Mesenteric fat pad (tissue), 1 donor: ENCODE data around the gene UTP20. TPM values are rescaled to one million over a fixed set of nuclear protein-coding genes. Genes with fewer than 3 reads are reported as not detected.
"Not testable (repeated sequence)": the region's sequence is repeated elsewhere in the genome, so short reads cannot be mapped to it uniquely, and the experiment has no call there.

Experiments used
- DNase-seq: peaks from one replicate; pipeline ENCODE4 v3.0.0-alpha.2; 2020; ENCODE audit warnings: low spot score
- total RNA-seq: library from RNA; stranded (reverse); fragmentation: NEBNext Ultra II Directional; extraction: Animal tissue kit (Norgen Biotek cat#: 25700); gene quantifications from one replicate; pipeline ENCODE4 v1.2.1, GENCODE V29; 2021
- donor health status: DM: yes; HTN: yes; CAD: no.

UTP20 gene
- total RNA-seq, 1 donor from 2014 or later, result 18.3 TPM

DNA sequence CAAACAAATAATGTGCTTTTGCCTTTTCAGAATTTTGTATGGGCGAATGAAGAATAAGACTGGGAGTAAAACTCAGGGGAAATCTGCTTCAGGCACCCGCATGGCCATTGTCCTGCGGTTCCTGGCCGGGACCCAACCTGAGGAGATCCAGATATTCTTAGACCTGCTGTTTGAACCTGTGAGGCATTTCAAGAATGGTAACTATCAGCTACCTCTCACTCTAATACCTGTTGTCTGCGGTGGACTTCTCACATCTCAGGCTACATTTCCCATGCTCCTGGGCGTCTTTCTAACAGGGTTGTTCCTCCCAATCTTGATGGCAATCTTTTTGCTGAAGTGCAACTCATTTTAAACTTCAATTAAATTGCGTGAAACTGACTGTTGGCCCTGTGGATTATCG lies 47.1 kb downstream of the UTP20 start:
- DNase-seq, result no peak

DNA sequence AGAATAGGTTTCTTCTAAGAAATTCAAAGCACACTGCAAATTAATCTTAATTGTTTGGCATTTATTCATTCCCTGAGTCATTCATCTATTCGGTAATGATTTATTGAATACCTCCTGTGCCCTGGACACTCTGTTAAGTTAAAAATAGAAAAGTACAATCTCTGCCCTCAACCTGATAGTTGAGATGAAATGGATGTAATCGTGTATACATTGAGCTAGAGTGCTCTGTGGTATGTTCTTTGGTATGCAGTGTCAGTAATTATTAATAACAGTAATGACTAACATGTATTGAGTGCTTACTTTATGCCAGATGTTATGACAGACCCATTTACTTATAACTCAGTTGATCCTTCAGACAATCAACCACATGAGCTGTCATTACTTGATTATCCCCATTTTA lies 47.6 kb downstream of the UTP20 start:
- no peak for DNase-seq

GRCh38 chr12:101328917-101329316 lies 49.0 kb downstream of the UTP20 start:
- no peak for DNase-seq

- DNase-seq, result no peak
These were observed 50.7 kb downstream of the UTP20 start for GRCh38 chr12:101330631-101331030.

DNA sequence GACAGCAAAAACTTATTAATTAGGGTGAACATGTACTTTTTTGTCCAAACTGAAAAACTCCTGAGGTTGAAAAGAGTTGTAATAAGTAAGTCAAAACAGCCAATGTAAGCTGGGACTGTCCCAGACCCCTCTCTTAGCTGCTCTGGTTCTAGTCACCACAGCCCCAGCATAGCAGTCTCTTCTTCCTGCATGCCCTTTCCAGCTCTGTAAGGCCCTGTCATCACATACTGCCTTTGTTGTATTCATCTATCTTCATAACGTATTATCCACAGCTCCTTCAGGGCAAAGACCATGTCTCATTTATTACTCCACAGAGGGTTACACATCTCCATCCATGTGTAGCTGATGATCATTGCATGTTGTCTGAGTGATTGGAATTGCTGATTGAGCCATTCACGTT lies 56.5 kb downstream of the UTP20 start:
- DNase-seq, result no peak

GRCh38 chr12:101338087-101338486 lies 58.2 kb downstream of the UTP20 start:
- DNase-seq, result no peak

DNA sequence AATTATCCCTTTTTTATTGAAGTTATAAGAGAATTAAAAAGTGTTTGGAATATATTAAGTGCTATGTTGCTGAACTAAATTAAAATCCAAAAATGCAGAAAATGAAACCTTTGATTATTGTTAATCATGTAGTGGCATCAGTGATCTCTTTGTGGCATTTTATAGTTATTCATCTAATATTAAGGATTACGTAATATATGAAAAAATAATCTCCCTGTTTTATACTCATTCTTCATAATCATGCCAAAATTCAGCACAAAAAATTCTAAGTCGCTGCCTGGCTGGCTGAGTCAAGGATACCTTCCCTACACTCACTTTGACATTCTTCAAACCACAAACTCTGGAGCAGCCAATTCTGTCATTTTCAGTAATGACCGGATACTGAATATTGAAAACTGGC lies 64.0 kb downstream of the UTP20 start:
- no peak for DNase-seq

GRCh38 chr12:101351682-101352081 lies 71.8 kb downstream of the UTP20 start:
- DNase-seq, result no peak

GRCh38 chr12:101356794-101357193 lies 76.9 kb downstream of the UTP20 start:
- DNase-seq, result no peak

DNA sequence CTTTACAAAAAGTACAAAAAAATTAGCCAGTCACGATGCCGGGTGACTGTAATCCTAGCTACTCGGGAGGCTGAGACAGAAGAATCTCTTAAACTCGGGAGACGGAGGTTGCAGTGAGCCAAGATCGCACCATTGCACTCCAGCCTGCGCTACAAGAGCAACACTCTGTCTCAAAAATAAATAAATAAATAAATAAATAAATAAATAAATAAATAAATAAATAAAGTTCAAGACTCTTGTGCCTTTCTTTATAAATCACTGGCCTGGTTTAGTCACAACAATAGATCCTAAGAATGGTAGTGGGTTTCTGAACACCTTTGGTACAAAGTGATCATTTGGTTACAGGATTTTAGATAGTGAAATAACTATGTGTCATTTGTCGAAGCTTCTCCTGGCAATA lies 81.5 kb downstream of the UTP20 start:
- no peak for DNase-seq

GRCh38 chr12:101368016-101368415 lies 88.1 kb downstream of the UTP20 start:
- no peak for DNase-seq

DNA sequence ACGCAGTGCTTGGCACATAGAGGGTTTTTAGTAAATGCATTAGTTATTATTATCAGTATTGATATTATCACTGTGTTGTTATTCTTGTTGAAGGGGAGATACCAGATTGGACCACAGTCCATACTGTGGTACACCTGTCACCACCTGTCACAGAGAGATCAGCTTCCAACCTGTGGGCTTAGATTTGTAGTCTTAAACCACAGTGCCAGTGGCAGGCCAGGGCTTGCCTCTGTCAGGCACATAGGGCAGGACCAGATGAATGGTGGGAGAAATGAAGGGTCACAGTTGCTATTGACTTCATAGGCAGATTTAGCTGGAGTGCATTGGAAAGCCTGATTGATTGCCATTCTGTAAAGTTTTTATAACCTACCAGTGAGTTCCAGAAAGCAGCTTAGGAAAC lies 92.5 kb downstream of the UTP20 start:
- no peak for DNase-seq

- no peak for DNase-seq
These were observed 95.7 kb downstream of the UTP20 start for GRCh38 chr12:101375573-101375972.

DNA sequence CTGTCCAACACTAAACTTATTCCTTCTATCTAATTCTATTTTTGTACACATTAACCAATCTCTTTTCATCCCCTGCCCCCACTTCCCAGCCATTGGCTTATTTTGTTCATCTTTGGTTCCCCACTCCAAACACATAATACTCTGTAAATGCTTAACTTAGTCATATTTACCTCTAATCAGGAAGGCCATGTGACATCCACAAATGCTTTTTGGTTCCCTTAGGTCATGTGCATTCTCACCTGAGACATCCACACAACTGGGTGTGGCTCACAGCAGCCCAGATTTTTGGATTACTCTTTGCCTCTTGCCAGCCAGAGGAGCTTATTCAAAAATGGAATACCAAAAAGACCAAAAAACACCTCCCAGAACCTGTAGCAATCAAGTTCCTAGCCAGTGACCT lies 99.2 kb downstream of the UTP20 start:
- DNase-seq, result no peak

- DNase-seq, result not testable (repeated sequence)
These were observed 111.3 kb downstream of the UTP20 start for GRCh38 chr12:101391181-101391580.

- DNase-seq, result no peak
These were observed 127.1 kb downstream of the UTP20 start for GRCh38 chr12:101407049-101407435.

GRCh38 chr12:101407436-101408345 lies 127.8 kb downstream of the UTP20 start, which contains the start of gene ARL1:
Gene ARL1 (minus strand): TSS chr12:101407772. CDS start chr12:101407645, 127 bp downstream.
- DNase-seq, result peak; percentile 95

GRCh38 chr12:101410169-101410568 lies 130.3 kb downstream of the UTP20 start:
- not testable (repeated sequence) for DNase-seq

- DNase-seq, result no peak
These were observed 134.7 kb downstream of the UTP20 start for GRCh38 chr12:101414533-101415119.

DNA sequence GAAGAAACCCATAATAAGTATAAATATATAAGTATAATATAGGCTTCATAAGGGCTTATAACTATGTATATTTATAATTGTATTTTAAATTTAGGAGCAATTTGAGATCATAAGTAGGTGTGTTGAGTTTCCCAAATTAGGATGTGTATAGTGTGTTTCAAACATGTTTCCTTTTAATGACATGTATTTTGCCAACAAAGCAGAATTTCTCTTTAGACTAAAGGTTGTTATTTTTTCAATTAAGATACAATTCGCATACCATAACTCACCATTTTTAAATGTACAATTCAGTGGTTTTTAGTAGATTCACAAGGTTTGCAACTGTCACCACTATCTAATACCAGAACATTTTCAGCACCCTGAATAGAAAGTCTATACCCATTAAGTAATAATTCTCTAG lies 135.3 kb downstream of the UTP20 start:
- no peak for DNase-seq

DNA sequence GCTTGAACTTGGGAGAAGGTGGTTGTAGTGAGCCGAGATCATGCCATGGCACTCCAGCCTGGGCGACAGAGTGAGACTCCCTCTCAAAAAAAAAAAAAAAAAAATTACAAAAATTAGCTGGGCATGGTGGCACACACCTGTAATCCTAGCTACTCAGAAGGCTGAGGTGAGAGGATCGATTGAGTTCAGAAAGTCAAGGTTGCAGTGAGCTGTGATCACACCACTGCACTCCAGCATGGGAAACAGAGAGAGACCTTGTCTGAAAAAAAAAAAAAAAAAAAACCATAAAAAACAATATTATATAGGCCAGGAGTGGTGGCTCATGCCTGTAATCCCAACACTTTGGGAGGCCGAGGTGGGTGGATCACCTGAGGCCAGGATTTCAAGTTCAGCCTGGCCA lies 142.2 kb downstream of the UTP20 start:
- DNase-seq, result not testable (repeated sequence)

DNA sequence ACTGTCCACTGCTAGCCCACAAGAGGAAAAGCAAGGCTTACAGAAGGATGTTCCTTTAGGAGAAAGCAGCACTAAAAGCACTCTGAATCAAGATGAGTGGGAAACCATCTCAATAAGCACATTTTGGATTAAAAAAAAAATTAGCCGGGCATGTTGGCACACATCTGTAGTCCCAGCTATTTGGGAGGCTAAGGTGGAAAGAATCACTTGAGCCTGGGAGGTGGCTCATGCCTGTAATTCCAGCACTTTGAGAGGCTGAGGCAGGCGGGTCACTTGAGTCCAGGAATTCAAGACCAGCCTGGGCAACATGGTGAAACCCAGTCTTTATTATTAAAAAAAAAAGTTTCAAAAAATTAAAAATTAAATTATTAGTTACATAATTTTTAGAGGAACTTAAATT lies 144.7 kb downstream of the UTP20 start:
- DNase-seq, result no peak

GRCh38 chr12:101430456-101430855 lies 150.6 kb downstream of the UTP20 start:
- DNase-seq, result no peak
